Liver (tissue), 9 donors: ENCODE measurements around the gene TEX51. TPM values are rescaled to one million over a fixed set of nuclear protein-coding genes. Genes with fewer than 3 reads are reported as not detected.
A peak's percentile ranks its signal among the peaks of the same experiment; 100 is the strongest.

ENCODE experiments used
- DNase-seq: peaks from one replicate; pipeline ENCODE4 v3.0.0-alpha.2; 2017; ENCODE audit warnings: low spot score
- H3K27ac ChIP-seq, 2 donors: one replicate each; pipeline ENCODE4 v1.7.0; 2013; ENCODE audit warnings: inconsistent platforms in 2 of 2, low read length in 2 of 2, control low read depth in 1 of 2, low read depth in 1 of 2, mild to moderate bottlenecking in 1 of 2
- H3K27me3 ChIP-seq, 4 donors: one replicate each; pipeline versions ENCODE4 v1.6.1 to v1.7.0; 2013; ENCODE audit warnings: low read length in 3 of 4, inconsistent platforms in 1 of 4, mild to moderate bottlenecking in 1 of 4, moderate library complexity in 1 of 4; ENCODE audit not compliant: control insufficient read depth in 4 of 4, insufficient read depth in 4 of 4
- H3K36me3 ChIP-seq, 4 donors: one replicate each; pipeline versions ENCODE4 v1.6.1 to v1.7.0; 2013; ENCODE audit warnings: low read length in 3 of 4, mild to moderate bottlenecking in 3 of 4, low read depth in 1 of 4, moderate library complexity in 1 of 4; ENCODE audit not compliant: control insufficient read depth in 4 of 4, insufficient read depth in 3 of 4
- H3K4me1 ChIP-seq, 4 donors: one replicate each; pipeline versions ENCODE4 v1.6.1 to v1.7.0; 2013; ENCODE audit warnings: low read length in 3 of 4, mild to moderate bottlenecking in 3 of 4, moderate library complexity in 1 of 4; ENCODE audit not compliant: control insufficient read depth in 4 of 4, insufficient read depth in 4 of 4
- H3K4me3 ChIP-seq, 3 donors: one replicate each; pipeline versions ENCODE4 v1.6.1 to v1.7.0; 2013; ENCODE audit warnings: low read length in 3 of 3, control low read depth in 1 of 3, low read depth in 1 of 3, mild to moderate bottlenecking in 1 of 3
- H3K9ac ChIP-seq, 2 donors: one replicate each; pipeline ENCODE4 v1.7.0; 2013; ENCODE audit warnings: low read length in 2 of 2, mild to moderate bottlenecking in 2 of 2, moderate library complexity in 2 of 2, control low read depth in 1 of 2, low read depth in 1 of 2
- H3K9me3 ChIP-seq, 4 donors: one replicate each; pipeline versions ENCODE4 v1.6.1 to v1.7.0; 2013; ENCODE audit warnings: low read length in 3 of 4; ENCODE audit not compliant: control insufficient read depth in 4 of 4
- EGR1 ChIP-seq, 2 donors: IDR thresholded peaks; 2 replicates each; pipeline ENCODE4 v1.6.1; 2016 to 2018; ENCODE audit warnings: antibody characterized with exemption in 2 of 2, low read depth in 2 of 2
- FOXA1 ChIP-seq: IDR thresholded peaks from 2 replicates; pipeline ENCODE4 v1.6.1; 2016; ENCODE audit warnings: antibody characterized with exemption
- FOXA2 ChIP-seq: IDR thresholded peaks from 2 replicates; pipeline ENCODE4 v1.6.1; 2016; ENCODE audit warnings: antibody characterized with exemption
- GABPA ChIP-seq, 2 donors: IDR thresholded peaks in 1 of 2; conservative IDR thresholded peaks in 1 of 2; 2 replicates each; pipeline ENCODE4 v1.6.1; 2016; ENCODE audit warnings: antibody characterized with exemption in 2 of 2, mild to moderate bottlenecking in 1 of 2, moderate library complexity in 1 of 2
- HNF4A ChIP-seq, 2 donors: conservative IDR thresholded peaks; 2 replicates each; pipeline ENCODE4 v1.6.1; 2016; ENCODE audit warnings: antibody characterized with exemption in 2 of 2, mild to moderate bottlenecking in 2 of 2
- HNF4G ChIP-seq: IDR thresholded peaks from 2 replicates; pipeline ENCODE4 v1.6.1; 2016; ENCODE audit warnings: antibody characterized with exemption
- JUND ChIP-seq, 2 donors: IDR thresholded peaks; 2 replicates each; pipeline ENCODE4 v1.6.1; 2016; ENCODE audit warnings: antibody characterized with exemption in 2 of 2
- NR2F2 ChIP-seq: IDR thresholded peaks from 2 replicates; pipeline ENCODE4 v1.6.1; 2016; ENCODE audit warnings: antibody characterized with exemption
- RAD21 ChIP-seq, 2 donors: IDR thresholded peaks; 2 replicates each; pipeline ENCODE4 v1.6.1; 2016; ENCODE audit warnings: antibody characterized with exemption in 2 of 2, mild to moderate bottlenecking in 2 of 2
- RXRA ChIP-seq, 2 donors: IDR thresholded peaks; 2 replicates each; pipeline ENCODE4 v1.6.1; 2017 to 2018; ENCODE audit warnings: antibody characterized with exemption in 2 of 2, mild to moderate bottlenecking in 1 of 2
- SP1 ChIP-seq: IDR thresholded peaks from 2 replicates; pipeline ENCODE4 v1.6.1; 2018; ENCODE audit warnings: antibody characterized with exemption, mild to moderate bottlenecking
- TAF1 ChIP-seq: conservative IDR thresholded peaks from 2 replicates; pipeline ENCODE4 v1.6.1; 2016; ENCODE audit warnings: antibody characterized with exemption, mild to moderate bottlenecking
- YY1 ChIP-seq: IDR thresholded peaks from 2 replicates; pipeline ENCODE4 v1.6.1; 2016; ENCODE audit warnings: antibody characterized with exemption, mild to moderate bottlenecking
- WGBS: extraction: QIAGEN DNeasy Blood & Tissue Kit; methylation state at CpG from one replicate; pipeline ENCODE4 v1.1.7; 2013; 5-methylcytosine and 5-hydroxymethylcytosine counted together
- polyA plus RNA-seq, 2 donors: library from polyadenylated mRNA; stranded (reverse) in 1 of 2; unstranded in 1 of 2; fragments of 200-250 nt in 1 of 2; fragments of >200 nt in 1 of 2; fragmentation: Nextera tagmentation in 1 of 2; extraction: Ambion mirVana in 1 of 2; gene quantifications; one replicate each; pipeline versions ENCODE4 v1.2.1 to v1.2.3, GENCODE V29; 2013 to 2015
- total RNA-seq, 2 donors: library from RNA; depleted of rRNA; stranded (reverse); fragments of >200 nt; gene quantifications; one replicate each; pipeline ENCODE4 v1.2.3, GENCODE V29; 2014
- TF ChIP-seq, protein P1 (sequence below): IDR thresholded peaks from 2 replicates; pipeline ENCODE4 v1.6.1; 2016; ENCODE audit warnings: antibody characterized with exemption
- TF ChIP-seq, protein P2 (sequence below): IDR thresholded peaks from 2 replicates; pipeline ENCODE4 v1.6.1; 2016; ENCODE audit warnings: antibody characterized with exemption
- TF ChIP-seq, protein P3 (sequence below): IDR thresholded peaks from 2 replicates; pipeline ENCODE4 v1.6.1; 2016; ENCODE audit warnings: antibody characterized with exemption, mild to moderate bottlenecking
- TF ChIP-seq, protein P4 (sequence below): fragments of 150-350 bp; IDR thresholded peaks from 2 replicates; pipeline ENCODE4 v1.5.1; 2017; ENCODE audit warnings: improper control_type of control experiment, low read depth, low read length; ENCODE audit not compliant: missing input control
- TF ChIP-seq, protein P5 (sequence below): IDR thresholded peaks from 2 replicates; pipeline ENCODE4 v1.6.1; 2016; ENCODE audit warnings: antibody characterized with exemption
- donor health status: healthy.
- donor health status: healthy.
- donor health status: healthy.
- donor health status: healthy.
- donor health status: healthy.

TEX51 gene
- total and polyA plus RNA-seq, 4 donors, result not detected

DNA sequence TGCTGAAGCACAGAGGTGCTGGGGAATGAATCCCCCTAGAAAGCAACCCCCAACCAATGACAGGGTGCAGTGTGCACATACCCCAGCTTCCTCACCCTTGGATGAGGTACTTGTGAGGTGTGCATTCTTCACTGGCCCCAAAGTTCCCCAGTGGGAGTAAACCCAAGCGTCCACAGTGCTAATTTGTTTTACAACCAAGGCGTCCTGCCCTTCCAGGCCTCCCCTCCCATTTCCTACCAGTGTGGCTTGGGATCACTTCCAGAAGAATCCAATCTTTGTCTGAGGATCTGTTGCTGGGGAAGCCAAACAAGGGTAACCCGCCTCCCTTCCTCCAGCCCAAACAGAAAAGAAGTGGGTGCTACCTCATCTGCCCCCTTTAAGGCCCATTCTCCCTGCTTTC is 40.3 kb upstream of the TEX51 start:
- H3K27me3 ChIP-seq, result peaks cover 0 to 4% (median 0%) of the 10 kb centered on the region in 4 donors
- H3K27ac ChIP-seq, result no peak overlapping the region
- 61% methylated on average over 3 of the region's 3 CpGs for WGBS
- no peak for TF ChIP-seq NR2F2
- TF ChIP-seq GABPA (IDR thresholded peaks at IDR 0.05 in 1 of 2, conservative IDR thresholded peaks at IDR 0.05 in 1 of 2), result no peak
- TF ChIP-seq, protein P1, sequence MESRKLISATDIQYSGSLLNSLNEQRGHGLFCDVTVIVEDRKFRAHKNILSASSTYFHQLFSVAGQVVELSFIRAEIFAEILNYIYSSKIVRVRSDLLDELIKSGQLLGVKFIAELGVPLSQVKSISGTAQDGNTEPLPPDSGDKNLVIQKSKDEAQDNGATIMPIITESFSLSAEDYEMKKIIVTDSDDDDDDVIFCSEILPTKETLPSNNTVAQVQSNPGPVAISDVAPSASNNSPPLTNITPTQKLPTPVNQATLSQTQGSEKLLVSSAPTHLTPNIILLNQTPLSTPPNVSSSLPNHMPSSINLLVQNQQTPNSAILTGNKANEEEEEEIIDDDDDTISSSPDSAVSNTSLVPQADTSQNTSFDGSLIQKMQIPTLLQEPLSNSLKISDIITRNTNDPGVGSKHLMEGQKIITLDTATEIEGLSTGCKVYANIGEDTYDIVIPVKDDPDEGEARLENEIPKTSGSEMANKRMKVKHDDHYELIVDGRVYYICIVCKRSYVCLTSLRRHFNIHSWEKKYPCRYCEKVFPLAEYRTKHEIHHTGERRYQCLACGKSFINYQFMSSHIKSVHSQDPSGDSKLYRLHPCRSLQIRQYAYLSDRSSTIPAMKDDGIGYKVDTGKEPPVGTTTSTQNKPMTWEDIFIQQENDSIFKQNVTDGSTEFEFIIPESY, result no peak
- TF ChIP-seq TAF1, result no peak
- TF ChIP-seq RAD21 (IDR thresholded peaks at IDR 0.05), result no peak
- TF ChIP-seq SP1, result no peak
- TF ChIP-seq, protein P2, sequence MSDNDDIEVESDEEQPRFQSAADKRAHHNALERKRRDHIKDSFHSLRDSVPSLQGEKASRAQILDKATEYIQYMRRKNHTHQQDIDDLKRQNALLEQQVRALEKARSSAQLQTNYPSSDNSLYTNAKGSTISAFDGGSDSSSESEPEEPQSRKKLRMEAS, result no peak
- DNase-seq, result no peak
- H3K4me1 ChIP-seq, result no peaks in the 10 kb centered on the region
- H3K9me3 ChIP-seq, result no peaks in the 10 kb centered on the region
- H3K36me3 ChIP-seq, result no peaks in the 10 kb centered on the region
- no peak overlapping the region for H3K9ac ChIP-seq
- no peak overlapping the region for H3K4me3 ChIP-seq

DNA sequence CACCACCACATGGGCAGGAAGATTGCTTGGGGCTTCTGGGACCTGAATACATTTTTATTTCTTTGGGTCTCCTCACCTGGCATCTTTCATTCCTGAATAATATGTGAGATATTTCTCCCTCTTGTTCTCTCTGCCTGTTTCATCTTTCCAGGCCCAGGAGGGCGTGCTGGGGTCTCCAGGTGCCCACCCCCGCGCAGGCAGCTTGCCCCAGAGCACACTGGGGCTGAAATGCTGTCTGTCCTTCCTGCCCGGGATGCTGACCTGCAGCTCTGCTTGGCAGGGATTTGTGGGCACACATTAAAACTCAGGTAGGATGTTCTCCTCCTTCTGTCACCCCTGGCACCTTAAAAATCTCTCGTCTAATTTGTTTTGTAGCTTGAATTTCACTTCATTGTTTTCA is 39.7 kb upstream of the TEX51 start:
- Histone ChIP-seq H3K4me3 (no peak overlapping the region), H3K27me3 (peaks cover 0 to 4% (median 0%) of the 10 kb centered on the region in 4 donors), H3K9ac (no peak overlapping the region), H3K36me3 (no peaks in the 10 kb centered on the region), H3K9me3 (no peaks in the 10 kb centered on the region), H3K4me1 (no peaks in the 10 kb centered on the region), H3K27ac (no peak overlapping the region)
- WGBS, result 49% methylated on average over 5 of the region's 5 CpGs
- TF ChIP-seq TAF1, result no peak
- no peak for TF ChIP-seq YY1
- TF ChIP-seq EGR1 (IDR thresholded peaks at IDR 0.05; ENCODE audit: low read depth in 2 of 2), result no peak
- TF ChIP-seq, protein P1, result no peak
- no peak for TF ChIP-seq RAD21 (IDR thresholded peaks at IDR 0.05)
- no peak for TF ChIP-seq FOXA1
- no peak for TF ChIP-seq JUND (IDR thresholded peaks at IDR 0.05)
- TF ChIP-seq, protein P3, sequence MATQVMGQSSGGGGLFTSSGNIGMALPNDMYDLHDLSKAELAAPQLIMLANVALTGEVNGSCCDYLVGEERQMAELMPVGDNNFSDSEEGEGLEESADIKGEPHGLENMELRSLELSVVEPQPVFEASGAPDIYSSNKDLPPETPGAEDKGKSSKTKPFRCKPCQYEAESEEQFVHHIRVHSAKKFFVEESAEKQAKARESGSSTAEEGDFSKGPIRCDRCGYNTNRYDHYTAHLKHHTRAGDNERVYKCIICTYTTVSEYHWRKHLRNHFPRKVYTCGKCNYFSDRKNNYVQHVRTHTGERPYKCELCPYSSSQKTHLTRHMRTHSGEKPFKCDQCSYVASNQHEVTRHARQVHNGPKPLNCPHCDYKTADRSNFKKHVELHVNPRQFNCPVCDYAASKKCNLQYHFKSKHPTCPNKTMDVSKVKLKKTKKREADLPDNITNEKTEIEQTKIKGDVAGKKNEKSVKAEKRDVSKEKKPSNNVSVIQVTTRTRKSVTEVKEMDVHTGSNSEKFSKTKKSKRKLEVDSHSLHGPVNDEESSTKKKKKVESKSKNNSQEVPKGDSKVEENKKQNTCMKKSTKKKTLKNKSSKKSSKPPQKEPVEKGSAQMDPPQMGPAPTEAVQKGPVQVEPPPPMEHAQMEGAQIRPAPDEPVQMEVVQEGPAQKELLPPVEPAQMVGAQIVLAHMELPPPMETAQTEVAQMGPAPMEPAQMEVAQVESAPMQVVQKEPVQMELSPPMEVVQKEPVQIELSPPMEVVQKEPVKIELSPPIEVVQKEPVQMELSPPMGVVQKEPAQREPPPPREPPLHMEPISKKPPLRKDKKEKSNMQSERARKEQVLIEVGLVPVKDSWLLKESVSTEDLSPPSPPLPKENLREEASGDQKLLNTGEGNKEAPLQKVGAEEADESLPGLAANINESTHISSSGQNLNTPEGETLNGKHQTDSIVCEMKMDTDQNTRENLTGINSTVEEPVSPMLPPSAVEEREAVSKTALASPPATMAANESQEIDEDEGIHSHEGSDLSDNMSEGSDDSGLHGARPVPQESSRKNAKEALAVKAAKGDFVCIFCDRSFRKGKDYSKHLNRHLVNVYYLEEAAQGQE, result no peak
- TF ChIP-seq, protein P4, sequence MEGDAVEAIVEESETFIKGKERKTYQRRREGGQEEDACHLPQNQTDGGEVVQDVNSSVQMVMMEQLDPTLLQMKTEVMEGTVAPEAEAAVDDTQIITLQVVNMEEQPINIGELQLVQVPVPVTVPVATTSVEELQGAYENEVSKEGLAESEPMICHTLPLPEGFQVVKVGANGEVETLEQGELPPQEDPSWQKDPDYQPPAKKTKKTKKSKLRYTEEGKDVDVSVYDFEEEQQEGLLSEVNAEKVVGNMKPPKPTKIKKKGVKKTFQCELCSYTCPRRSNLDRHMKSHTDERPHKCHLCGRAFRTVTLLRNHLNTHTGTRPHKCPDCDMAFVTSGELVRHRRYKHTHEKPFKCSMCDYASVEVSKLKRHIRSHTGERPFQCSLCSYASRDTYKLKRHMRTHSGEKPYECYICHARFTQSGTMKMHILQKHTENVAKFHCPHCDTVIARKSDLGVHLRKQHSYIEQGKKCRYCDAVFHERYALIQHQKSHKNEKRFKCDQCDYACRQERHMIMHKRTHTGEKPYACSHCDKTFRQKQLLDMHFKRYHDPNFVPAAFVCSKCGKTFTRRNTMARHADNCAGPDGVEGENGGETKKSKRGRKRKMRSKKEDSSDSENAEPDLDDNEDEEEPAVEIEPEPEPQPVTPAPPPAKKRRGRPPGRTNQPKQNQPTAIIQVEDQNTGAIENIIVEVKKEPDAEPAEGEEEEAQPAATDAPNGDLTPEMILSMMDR, result no peak
- TF ChIP-seq HNF4A (conservative IDR thresholded peaks at IDR 0.05), result no peak
- no peak for TF ChIP-seq SP1
- no peak for TF ChIP-seq RXRA (IDR thresholded peaks at IDR 0.05)
- no peak for TF ChIP-seq HNF4G
- TF ChIP-seq NR2F2, result no peak
- TF ChIP-seq, protein P5, sequence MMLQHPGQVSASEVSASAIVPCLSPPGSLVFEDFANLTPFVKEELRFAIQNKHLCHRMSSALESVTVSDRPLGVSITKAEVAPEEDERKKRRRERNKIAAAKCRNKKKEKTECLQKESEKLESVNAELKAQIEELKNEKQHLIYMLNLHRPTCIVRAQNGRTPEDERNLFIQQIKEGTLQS, result no peak
- TF ChIP-seq GABPA (IDR thresholded peaks at IDR 0.05 in 1 of 2, conservative IDR thresholded peaks at IDR 0.05 in 1 of 2), result no peak
- TF ChIP-seq FOXA2, result no peak
- TF ChIP-seq, protein P2, result no peak
- DNase-seq, result peak; percentile 10
